ENCODE measurements around the gene WBP1. TPM values are rescaled to one million over a fixed set of nuclear protein-coding genes. Genes with fewer than 3 reads are reported as not detected.

The WBP1 gene
- total and polyA plus RNA-seq, 2 donors from 2014 or later: 83.9 to 150 TPM

DNA sequence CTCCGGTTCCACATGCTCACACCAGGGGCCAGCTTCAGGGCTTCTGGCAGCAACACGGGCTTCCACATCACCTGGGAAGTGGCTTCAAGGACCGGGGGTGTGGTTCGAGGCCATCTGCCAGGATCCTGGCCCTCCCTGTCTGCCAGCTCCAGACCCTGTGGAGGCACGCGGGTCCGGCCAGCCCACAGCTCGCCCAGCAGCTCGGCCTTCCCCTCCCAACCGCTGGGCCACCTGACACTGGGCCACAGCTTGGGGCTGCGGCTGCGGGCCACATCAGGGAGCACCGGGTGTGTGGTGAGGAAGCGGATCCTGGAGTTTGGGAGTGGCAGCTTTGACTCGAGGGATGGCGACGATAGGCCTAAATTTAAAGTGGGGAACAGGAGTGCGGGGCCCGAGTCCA is 43.8 kb upstream of the WBP1 start:
- TF ChIP-seq, protein P1, sequence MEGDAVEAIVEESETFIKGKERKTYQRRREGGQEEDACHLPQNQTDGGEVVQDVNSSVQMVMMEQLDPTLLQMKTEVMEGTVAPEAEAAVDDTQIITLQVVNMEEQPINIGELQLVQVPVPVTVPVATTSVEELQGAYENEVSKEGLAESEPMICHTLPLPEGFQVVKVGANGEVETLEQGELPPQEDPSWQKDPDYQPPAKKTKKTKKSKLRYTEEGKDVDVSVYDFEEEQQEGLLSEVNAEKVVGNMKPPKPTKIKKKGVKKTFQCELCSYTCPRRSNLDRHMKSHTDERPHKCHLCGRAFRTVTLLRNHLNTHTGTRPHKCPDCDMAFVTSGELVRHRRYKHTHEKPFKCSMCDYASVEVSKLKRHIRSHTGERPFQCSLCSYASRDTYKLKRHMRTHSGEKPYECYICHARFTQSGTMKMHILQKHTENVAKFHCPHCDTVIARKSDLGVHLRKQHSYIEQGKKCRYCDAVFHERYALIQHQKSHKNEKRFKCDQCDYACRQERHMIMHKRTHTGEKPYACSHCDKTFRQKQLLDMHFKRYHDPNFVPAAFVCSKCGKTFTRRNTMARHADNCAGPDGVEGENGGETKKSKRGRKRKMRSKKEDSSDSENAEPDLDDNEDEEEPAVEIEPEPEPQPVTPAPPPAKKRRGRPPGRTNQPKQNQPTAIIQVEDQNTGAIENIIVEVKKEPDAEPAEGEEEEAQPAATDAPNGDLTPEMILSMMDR (IDR thresholded peaks at IDR 0.05; ENCODE audit: borderline replicate concordance, extremely low read depth, insufficient read depth): no peak
- Histone ChIP-seq H3K4me3 (ENCODE audit: low read length in 3 of 3) (peak overlapping the region; percentile 28 to 71 (median 59)), H3K27me3 (ENCODE audit: control insufficient read depth, insufficient read depth, low read length) (no peaks in the 10 kb centered on the region), H3K9ac (ENCODE audit: low read length in 3 of 3) (peak overlapping the region in 2 of 3 donors; percentile 45 to 65), H3K27ac (ENCODE audit: low read depth in 2 of 2, low read length in 2 of 2) (no peak overlapping the region), H3K4me1 (ENCODE audit: control insufficient read depth in 2 of 3, insufficient read depth in 2 of 3, low read depth in 1 of 3, low read length in 3 of 3) (peaks cover 0 to 16% (median 4%) of the 10 kb centered on the region in 3 donors), H3K9me3 (ENCODE audit: control insufficient read depth in 2 of 3, insufficient read depth in 1 of 3, low read length in 3 of 3) (no peaks in the 10 kb centered on the region), H3K36me3 (ENCODE audit: control insufficient read depth in 2 of 3, insufficient read depth in 3 of 3, low read length in 3 of 3) (no peaks in the 10 kb centered on the region)
- intact Hi-C loops (cut with DNase I): no loop called here
- no peak for FAIRE-seq
- peak in 3 of 5 donors; percentile 34 to 76 (median 68) for DNase-seq

DNA sequence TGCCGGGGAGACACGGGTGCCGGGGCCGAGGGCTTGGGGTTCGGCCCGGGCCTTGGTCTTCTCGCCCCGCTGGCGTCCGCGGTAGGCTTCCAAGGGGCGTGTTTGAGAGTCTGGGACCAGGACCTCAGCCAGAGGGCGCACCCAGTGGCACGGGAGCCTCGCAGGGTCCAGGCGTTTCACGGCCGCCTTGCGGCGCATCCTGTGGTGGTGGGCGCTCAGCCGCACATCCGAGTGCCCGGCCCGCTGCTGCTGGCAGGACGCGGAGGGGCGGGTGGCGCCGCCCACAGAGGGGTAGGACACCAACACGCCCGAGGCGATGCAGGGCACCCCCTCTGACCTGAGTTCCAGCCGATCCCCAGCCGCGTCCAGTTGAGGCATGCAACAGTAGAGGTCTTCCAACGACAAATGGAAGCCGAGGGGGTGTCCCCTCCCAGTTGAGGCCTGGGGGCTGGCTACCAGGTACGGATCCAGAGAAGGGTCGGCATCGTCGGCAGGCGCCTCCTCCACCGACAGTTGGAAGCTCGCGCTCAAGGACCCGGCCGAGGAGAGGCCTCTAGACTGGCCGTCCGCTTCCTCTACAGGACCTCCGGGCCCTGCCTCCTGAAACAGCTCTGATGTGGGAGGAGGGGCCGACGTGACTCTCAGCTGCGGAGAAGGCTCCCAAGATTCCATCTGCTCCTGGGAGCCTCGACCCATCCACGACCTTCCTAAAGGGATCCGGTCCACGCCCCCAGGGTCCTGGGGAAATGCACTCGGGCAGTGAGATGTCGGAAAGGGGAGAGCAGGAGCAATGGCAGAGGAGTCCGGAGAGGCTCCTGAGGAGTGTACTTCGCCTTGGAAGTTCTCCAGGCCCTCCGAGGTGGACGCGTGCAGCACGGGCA is 43.1 kb upstream of the WBP1 start:
- H3K27ac ChIP-seq (ENCODE audit: low read depth in 2 of 2, low read length in 2 of 2): no peak overlapping the region
- H3K4me1 ChIP-seq (ENCODE audit: control insufficient read depth in 2 of 3, insufficient read depth in 2 of 3, low read depth in 1 of 3, low read length in 3 of 3): peaks cover 0 to 16% (median 4%) of the 10 kb centered on the region in 3 donors
- no peaks in the 10 kb centered on the region for H3K27me3 ChIP-seq (ENCODE audit: control insufficient read depth, insufficient read depth, low read length)
- peak; percentile 72 to 85 (median 80) for DNase-seq
- FAIRE-seq: no peak
- H3K9ac ChIP-seq (ENCODE audit: low read length in 3 of 3): peak overlapping the region; percentile 18 to 65 (median 45)
- intact Hi-C loops (cut with DNase I): no loop called here
- H3K4me3 ChIP-seq (ENCODE audit: low read length in 3 of 3): peak overlapping the region; percentile 7 to 71 (median 59)
- TF ChIP-seq, protein P1 (IDR thresholded peaks at IDR 0.05; ENCODE audit: borderline replicate concordance, extremely low read depth, insufficient read depth): peak; percentile 12
- no peaks in the 10 kb centered on the region for H3K36me3 ChIP-seq (ENCODE audit: control insufficient read depth in 2 of 3, insufficient read depth in 3 of 3, low read length in 3 of 3)
- H3K9me3 ChIP-seq (ENCODE audit: control insufficient read depth in 2 of 3, insufficient read depth in 1 of 3, low read length in 3 of 3): no peaks in the 10 kb centered on the region

DNA sequence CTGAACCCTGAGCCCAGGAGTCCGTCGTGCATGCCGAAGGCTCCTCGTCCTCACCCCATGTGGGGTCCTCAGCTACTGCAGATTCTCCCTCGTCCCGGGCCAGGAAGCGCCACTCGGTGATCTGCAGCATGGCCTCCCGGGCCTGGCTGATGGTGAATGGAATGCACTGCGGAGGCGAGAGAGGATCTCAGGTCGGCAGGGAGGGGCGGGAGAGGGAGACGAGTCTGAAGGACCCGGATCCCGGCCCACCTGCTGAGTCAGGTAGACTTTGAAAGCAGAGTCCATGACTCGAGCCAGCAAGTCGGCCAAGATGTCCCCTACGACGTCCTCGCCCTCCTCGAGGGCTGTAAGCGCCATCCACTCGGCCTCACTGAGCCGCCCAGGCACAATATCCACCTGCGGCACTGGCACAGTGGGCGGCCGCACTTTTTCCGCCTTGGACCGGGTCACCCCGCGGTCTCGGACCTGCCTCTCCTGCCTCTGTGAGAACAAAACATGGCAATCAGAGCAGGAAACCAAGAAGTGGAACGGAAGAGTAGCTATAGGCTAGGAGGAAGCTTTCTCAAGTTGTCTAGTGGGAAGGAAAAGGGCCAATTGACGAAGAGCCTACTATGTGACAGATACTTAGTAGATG is 42.4 kb upstream of the WBP1 start:
- no peak for FAIRE-seq
- Histone ChIP-seq H3K9ac (ENCODE audit: low read length in 3 of 3) (peak overlapping the region in 2 of 3 donors; percentile 18 to 65), H3K27me3 (ENCODE audit: control insufficient read depth, insufficient read depth, low read length) (no peaks in the 10 kb centered on the region), H3K9me3 (ENCODE audit: control insufficient read depth in 2 of 3, insufficient read depth in 1 of 3, low read length in 3 of 3) (no peaks in the 10 kb centered on the region), H3K4me1 (ENCODE audit: control insufficient read depth in 2 of 3, insufficient read depth in 2 of 3, low read depth in 1 of 3, low read length in 3 of 3) (peaks cover 0 to 16% (median 4%) of the 10 kb centered on the region in 3 donors), H3K27ac (ENCODE audit: low read depth in 2 of 2, low read length in 2 of 2) (no peak overlapping the region), H3K36me3 (ENCODE audit: control insufficient read depth in 2 of 3, insufficient read depth in 3 of 3, low read length in 3 of 3) (no peaks in the 10 kb centered on the region), H3K4me3 (ENCODE audit: low read length in 3 of 3) (peak overlapping the region; percentile 7 to 71 (median 59))
- TF ChIP-seq, protein P1 (IDR thresholded peaks at IDR 0.05; ENCODE audit: borderline replicate concordance, extremely low read depth, insufficient read depth): no peak
- peak; percentile 28 to 76 (median 59) for DNase-seq
- intact Hi-C loops (cut with DNase I): no loop called here

All from kidney (tissue), 14 donors.